Measurements from ENCODE around the gene NPEPPS. TPM values are rescaled to one million over a fixed set of nuclear protein-coding genes. Genes with fewer than 3 reads are reported as not detected.

The NPEPPS gene
- total and polyA plus RNA-seq, 2 of the 8 experiments (the other 6 are each of a cell fraction or from before 2014, with no cell fraction given), result 53.6 to 118 TPM

DNA sequence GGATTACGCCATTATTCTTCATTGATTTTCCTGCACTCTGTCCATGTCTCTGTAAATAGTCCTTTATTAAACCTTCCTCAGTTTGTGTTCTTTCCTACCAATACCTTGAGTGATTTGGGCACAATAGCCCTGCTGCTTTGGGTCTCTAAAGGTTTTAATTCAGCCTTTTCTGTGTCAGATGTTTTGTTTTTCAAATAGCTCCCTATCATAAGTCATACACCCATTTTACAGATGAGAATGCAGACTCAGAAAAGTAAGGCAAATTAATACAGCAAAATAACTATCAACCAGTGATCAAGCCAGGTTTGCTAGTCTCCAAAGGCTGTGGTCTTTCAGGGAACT lies 93.8 kb downstream of the NPEPPS start:
- H2AFZ ChIP-seq (ENCODE audit: low read length), result no peak overlapping the region
- no peaks in the 10 kb centered on the region for H3K79me1 ChIP-seq (ENCODE audit: low read depth, low read length)
- H3K4me1 ChIP-seq (replicated peaks in 1 of 4; ENCODE audit: control insufficient read depth in 3 of 4, insufficient read depth in 4 of 4, low read length in 3 of 4), result no peaks in the 10 kb centered on the region; a peak in 1 of 7 replicates
- H3K4me3 ChIP-seq (ENCODE audit: extremely low read depth in 1 of 4, insufficient read depth in 2 of 4, low read depth in 3 of 4, low read length in 4 of 4), result no peak overlapping the region
- no peaks in the 10 kb centered on the region for H3K79me2 ChIP-seq (ENCODE audit: control insufficient read depth in 1 of 2, insufficient read depth in 2 of 2, low read length in 2 of 2)
- H2BK20ac ChIP-seq (ENCODE audit: low read length), result no peak overlapping the region
- peaks cover 1 to 3% of the 10 kb centered on the region in 2 experiments for H4K20me1 ChIP-seq (replicated peaks in 1 of 2; ENCODE audit: control insufficient read depth in 1 of 2, insufficient read depth in 2 of 2, low read length in 2 of 2)
- TF ChIP-seq RAD21 (IDR thresholded peaks at IDR 0.05 in 1 of 2, conservative IDR thresholded peaks at IDR 0.05 in 1 of 2; ENCODE audit: low read depth in 2 of 2, low read length in 2 of 2) (no peak), RFX5 (IDR thresholded peaks at IDR 0.05; ENCODE audit: borderline replicate concordance, low read depth, low read length) (no peak), KDM4A (IDR thresholded peaks at IDR 0.05; ENCODE audit: low read depth, low read length, severe bottlenecking) (no peak), USF2 (IDR thresholded peaks at IDR 0.05; ENCODE audit: low read length) (no peak), SP1 (IDR thresholded peaks at IDR 0.05; ENCODE audit: low read depth, low read length) (no peak), SIN3A (conservative IDR thresholded peaks at IDR 0.05 in 1 of 2, IDR thresholded peaks at IDR 0.05 in 1 of 2; ENCODE audit: low read depth in 1 of 2, low read length in 2 of 2) (no peak), HDAC6 (IDR thresholded peaks at IDR 0.05; ENCODE audit: low read depth, low read length) (no peak)
- H3K4me2 ChIP-seq (ENCODE audit: insufficient read depth in 1 of 2, low read depth in 2 of 2, low read length in 2 of 2), result no peak overlapping the region
- FAIRE-seq (no peak), DNase-seq (ENCODE audit: low read depth in 1 of 2, low spot score in 2 of 2) (no peak)
- no peak overlapping the region for H3K27ac ChIP-seq (ENCODE audit: low read depth, low read length)
- H3K23me2 ChIP-seq (ENCODE audit: low read depth, low read length), result no peaks in the 10 kb centered on the region
- no peak overlapping the region for H4K8ac ChIP-seq (ENCODE audit: extremely low read depth, insufficient read depth, low read length)
- H3K27me3 ChIP-seq (replicated peaks in 1 of 4; ENCODE audit: control insufficient read depth in 3 of 4, extremely low read depth in 1 of 4, insufficient read depth in 3 of 4, low read length in 3 of 4), result no peaks in the 10 kb centered on the region
- H3K56ac ChIP-seq (replicated peaks; ENCODE audit: insufficient read length, low read depth, low read length), result no peak overlapping the region
- H3K14ac ChIP-seq (ENCODE audit: insufficient read length), result no peak overlapping the region
- H3K23ac ChIP-seq (ENCODE audit: insufficient read length), result no peak overlapping the region
- no peak overlapping the region for H2AK5ac ChIP-seq (ENCODE audit: low read depth, low read length)
- no peak overlapping the region for H4K91ac ChIP-seq (replicated peaks; ENCODE audit: insufficient read length, low read length)
- H2BK15ac ChIP-seq (ENCODE audit: low read length), result no peak overlapping the region
- WGBS, 2 experiments (ENCODE audit: extremely low coverage in 1 of 2, insufficient coverage in 1 of 2, insufficient read length in 1 of 2, insufficient replicate concordance in 2 of 2, low coverage in 1 of 2, low lambda C conversion rate in 2 of 2, missing lambda C conversion rate in 1 of 2), result 67% methylated on average over 1 of the region's 1 CpG; no CpG with 5 or more reads in 1 of the 2 experiments
- no peak overlapping the region for H2BK120ac ChIP-seq (replicated peaks; ENCODE audit: low read depth, low read length)
- POLR2A ChIA-PET (ENCODE audit: partially characterized antibody), result interaction anchor here (1.2 to 2.3 kb wide), 3 partner anchors 9 to 30 kb away, joined by 4 to 17 read pairs (median 6); partner anchors contain the start of gene KPNB1
- no peak overlapping the region for H4K5ac ChIP-seq (ENCODE audit: insufficient read length, low read depth, low read length)
- CTCF ChIA-PET (ENCODE audit: partially characterized antibody), result interaction anchor here (1.5 to 2.7 kb wide), 2 partner anchors 9 to 10 kb away, joined by 3 to 18 read pairs; no protein-coding TSS in a partner anchor
- H3K9me3 ChIP-seq (ENCODE audit: insufficient read depth in 2 of 2, low read depth in 1 of 2, low read length in 1 of 2), result no peaks in the 10 kb centered on the region
- H3K9ac ChIP-seq (replicated peaks in 1 of 4; ENCODE audit: extremely low read depth in 1 of 4, low read depth in 3 of 4, low read length in 3 of 4), result no peak overlapping the region
- no peak overlapping the region for H2BK12ac ChIP-seq (ENCODE audit: low read depth, low read length)
- H2BK5ac ChIP-seq (ENCODE audit: low read depth, low read length), result no peak overlapping the region
- H3K4ac ChIP-seq (replicated peaks; ENCODE audit: insufficient read length, low read depth, low read length), result no peak overlapping the region
- peaks cover under 1 to 33% (median 4%) of the 10 kb centered on the region in 4 experiments; a peak in 4 of 8 replicates for H3K36me3 ChIP-seq (ENCODE audit: control insufficient read depth in 2 of 4, insufficient read depth in 4 of 4, low read length in 3 of 4)
- no peak overlapping the region for H3K18ac ChIP-seq (ENCODE audit: extremely low read depth, low read length)

Measured in H1 (cell line).